K562 (cell line): ENCODE data around the gene UGT3A2. TPM values are rescaled to one million over a fixed set of nuclear protein-coding genes. Genes with fewer than 3 reads are reported as not detected.

ENCODE experiments used
- ARID1B ChIP-seq: fragments of 450-650 bp; IDR thresholded peaks from 2 replicates; pipeline ENCODE4 v1.6.1; 2016; ENCODE audit warnings: antibody characterized with exemption, mild to moderate bottlenecking, inconsistent platforms
- DIDO1 ChIP-seq: fragments of 450-650 bp; IDR thresholded peaks from 2 replicates; pipeline ENCODE4 v1.6.1; 2016; ENCODE audit warnings: low read depth, missing biosample characterization, missing genetic modification characterization
- EP300 ChIP-seq: IDR thresholded peaks from 2 replicates; pipeline ENCODE4 v1.6.1; 2012; ENCODE audit warnings: low read length, improper control_type of control experiment
- FOS ChIP-seq: IDR thresholded peaks from 3 replicates; pipeline ENCODE4 v1.6.1; 2011; ENCODE audit not compliant: insufficient read length; ENCODE audit errors: extremely low read depth
- FOXM1 ChIP-seq, 2 experiments: fragments of 450-650 bp in 1 of 2; sonication (generic) in 1 of 2; formaldehyde crosslinking in 1 of 2; IDR thresholded peaks; 2 replicates each; pipeline versions ENCODE4 v1.6.1 to v1.9.0; 2017 to 2022; ENCODE audit warnings: low read depth in 2 of 2, mild to moderate bottlenecking in 2 of 2, missing genetic modification reagents in 1 of 2, moderate library complexity in 1 of 2
- KAT2B ChIP-seq: IDR thresholded peaks from one replicate; pipeline ENCODE4 v1.6.1; 2012; ENCODE audit warnings: low read depth, mild to moderate bottlenecking, control low read depth, inconsistent platforms, low read length, moderate library complexity
- MCM7 ChIP-seq, 2 experiments: fragments of 450-650 bp; IDR thresholded peaks; 2 replicates each; pipeline ENCODE4 v1.6.1; 2016 to 2018
- NCOA4 ChIP-seq: fragments of 450-650 bp; IDR thresholded peaks from 2 replicates; pipeline ENCODE4 v1.6.1; 2018; ENCODE audit warnings: mild to moderate bottlenecking; ENCODE audit not compliant: partially characterized antibody
- NCOR1 ChIP-seq: fragments of 450-650 bp; IDR thresholded peaks from 2 replicates; pipeline ENCODE4 v1.6.1; 2016; ENCODE audit warnings: mild to moderate bottlenecking, moderate library complexity
- PCBP2 ChIP-seq: fragments of 200-400 bp; formaldehyde crosslinking; IDR thresholded peaks from 2 replicates; pipeline ENCODE4 v1.6.1; 2018; ENCODE audit warnings: low read length, low read depth, mild to moderate bottlenecking, moderate library complexity; ENCODE audit not compliant: poor library complexity, severe bottlenecking
- POLR2G ChIP-seq: fragments of 200-400 bp; formaldehyde crosslinking; IDR thresholded peaks from 2 replicates; pipeline ENCODE4 v1.6.1; 2017; ENCODE audit warnings: low read depth, mild to moderate bottlenecking, antibody characterized with exemption, low read length, moderate library complexity
- SMARCC2 ChIP-seq: fragments of 450-650 bp; IDR thresholded peaks from 2 replicates; pipeline ENCODE4 v1.6.1; 2017; ENCODE audit warnings: antibody characterized with exemption, moderate library complexity, mild to moderate bottlenecking, low read depth
- SUPT5H ChIP-seq: fragments of 450-650 bp; IDR thresholded peaks from 2 replicates; pipeline ENCODE4 v1.6.1; 2016
- TRIM28 ChIP-seq: fragments of 450-650 bp; IDR thresholded peaks from 2 replicates; pipeline ENCODE4 v1.6.1; 2017
- ZC3H8 ChIP-seq: fragments of 450-650 bp; IDR thresholded peaks from 2 replicates; pipeline ENCODE4 v1.6.1; 2017
- ZSCAN32 ChIP-seq: fragments of 450-650 bp; formaldehyde crosslinking; IDR thresholded peaks from 2 replicates; pipeline ENCODE4 v1.4.0; 2020; ENCODE audit warnings: mild to moderate bottlenecking, moderate library complexity
- polyA plus RNA-seq, 8 experiments: library from polyadenylated mRNA; depleted of rRNA in 4 of 8; stranded (reverse) in 5 of 8; unstranded in 3 of 8; fragments of >200 nt; fragmentation: Nextera tagmentation in 2 of 8; fragmentation: Illumina TruSeq in 1 of 8; extraction: Ambion mirVana in 2 of 8; extraction: Trizol in 1 of 8; gene quantifications; 2 replicates each; pipeline versions ENCODE4 v1.2.1 to v1.2.3, GENCODE V29; 2011 to 2014; ENCODE audit warnings: inconsistent platforms in 1 of 8, missing spikeins in 1 of 8
- total RNA-seq, 7 experiments: library from RNA; depleted of rRNA in 6 of 7; stranded (reverse); fragments of >200 nt in 6 of 7; fragmentation: Illumina TruSeq in 2 of 7; extraction: Trizol in 2 of 7; gene quantifications; 2 replicates each; pipeline versions ENCODE4 v1.2.1 to v1.2.3, GENCODE V29; 2011 to 2021; ENCODE audit warnings: low replicate concordance in 1 of 7
- TF ChIP-seq, protein P1 (sequence below): sonication (generic); formaldehyde crosslinking; IDR thresholded peaks from 2 replicates; pipeline ENCODE4 v1.8.1; 2023; ENCODE audit warnings: mild to moderate bottlenecking, missing genetic modification reagents
- TF ChIP-seq, protein P2 (sequence below): fragments of 150-350 bp; conservative IDR thresholded peaks from 2 replicates; pipeline ENCODE4 v1.6.1; 2014; ENCODE audit warnings: low read length
- TF ChIP-seq, protein P3 (sequence below): fragments of 450-650 bp; formaldehyde crosslinking; IDR thresholded peaks from 2 replicates; pipeline ENCODE4 v1.4.0; 2020; ENCODE audit warnings: mild to moderate bottlenecking
- TF ChIP-seq, protein P4 (sequence below): sonication (generic); formaldehyde crosslinking; IDR thresholded peaks from 2 replicates; pipeline ENCODE4 v1.4.0; 2020; ENCODE audit warnings: mild to moderate bottlenecking, missing genetic modification reagents

Gene UGT3A2
- total and polyA plus RNA-seq, 9 of the 15 experiments (the other 6 are each of a cell fraction or from before 2014, with no cell fraction given): not detected

DNA sequence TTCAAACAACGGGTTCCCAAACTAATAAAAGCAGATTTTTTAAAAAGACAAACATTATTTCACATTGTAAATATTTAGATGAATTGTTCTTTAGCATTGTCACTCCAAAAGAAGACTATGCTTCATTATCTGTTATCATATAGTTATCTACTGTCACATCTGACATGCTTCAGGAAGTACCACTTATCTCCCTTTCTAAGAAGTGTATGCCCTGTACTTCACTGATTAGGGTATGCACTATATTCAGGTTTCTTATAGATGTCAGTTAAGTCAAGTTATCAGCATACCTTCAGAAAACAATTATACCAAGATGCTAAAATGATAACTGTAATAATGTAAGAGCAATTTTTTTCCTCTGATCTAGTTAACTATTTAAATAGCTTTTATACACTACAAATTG is 44.6 kb upstream of the UGT3A2 start (continued):
- TF ChIP-seq EP300: peak; percentile 82
- TF ChIP-seq, protein P1, sequence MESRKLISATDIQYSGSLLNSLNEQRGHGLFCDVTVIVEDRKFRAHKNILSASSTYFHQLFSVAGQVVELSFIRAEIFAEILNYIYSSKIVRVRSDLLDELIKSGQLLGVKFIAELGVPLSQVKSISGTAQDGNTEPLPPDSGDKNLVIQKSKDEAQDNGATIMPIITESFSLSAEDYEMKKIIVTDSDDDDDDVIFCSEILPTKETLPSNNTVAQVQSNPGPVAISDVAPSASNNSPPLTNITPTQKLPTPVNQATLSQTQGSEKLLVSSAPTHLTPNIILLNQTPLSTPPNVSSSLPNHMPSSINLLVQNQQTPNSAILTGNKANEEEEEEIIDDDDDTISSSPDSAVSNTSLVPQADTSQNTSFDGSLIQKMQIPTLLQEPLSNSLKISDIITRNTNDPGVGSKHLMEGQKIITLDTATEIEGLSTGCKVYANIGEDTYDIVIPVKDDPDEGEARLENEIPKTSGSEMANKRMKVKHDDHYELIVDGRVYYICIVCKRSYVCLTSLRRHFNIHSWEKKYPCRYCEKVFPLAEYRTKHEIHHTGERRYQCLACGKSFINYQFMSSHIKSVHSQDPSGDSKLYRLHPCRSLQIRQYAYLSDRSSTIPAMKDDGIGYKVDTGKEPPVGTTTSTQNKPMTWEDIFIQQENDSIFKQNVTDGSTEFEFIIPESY (CRISPR knock-in tag): no peak
- TF ChIP-seq, protein P2, sequence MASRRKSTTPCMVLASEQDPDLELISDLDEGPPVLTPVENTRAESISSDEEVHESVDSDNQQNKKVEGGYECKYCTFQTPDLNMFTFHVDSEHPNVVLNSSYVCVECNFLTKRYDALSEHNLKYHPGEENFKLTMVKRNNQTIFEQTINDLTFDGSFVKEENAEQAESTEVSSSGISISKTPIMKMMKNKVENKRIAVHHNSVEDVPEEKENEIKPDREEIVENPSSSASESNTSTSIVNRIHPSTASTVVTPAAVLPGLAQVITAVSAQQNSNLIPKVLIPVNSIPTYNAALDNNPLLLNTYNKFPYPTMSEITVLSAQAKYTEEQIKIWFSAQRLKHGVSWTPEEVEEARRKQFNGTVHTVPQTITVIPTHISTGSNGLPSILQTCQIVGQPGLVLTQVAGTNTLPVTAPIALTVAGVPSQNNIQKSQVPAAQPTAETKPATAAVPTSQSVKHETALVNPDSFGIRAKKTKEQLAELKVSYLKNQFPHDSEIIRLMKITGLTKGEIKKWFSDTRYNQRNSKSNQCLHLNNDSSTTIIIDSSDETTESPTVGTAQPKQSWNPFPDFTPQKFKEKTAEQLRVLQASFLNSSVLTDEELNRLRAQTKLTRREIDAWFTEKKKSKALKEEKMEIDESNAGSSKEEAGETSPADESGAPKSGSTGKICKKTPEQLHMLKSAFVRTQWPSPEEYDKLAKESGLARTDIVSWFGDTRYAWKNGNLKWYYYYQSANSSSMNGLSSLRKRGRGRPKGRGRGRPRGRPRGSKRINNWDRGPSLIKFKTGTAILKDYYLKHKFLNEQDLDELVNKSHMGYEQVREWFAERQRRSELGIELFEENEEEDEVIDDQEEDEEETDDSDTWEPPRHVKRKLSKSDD: no peak
- peak; percentile 57 for TF ChIP-seq NCOR1
- TF ChIP-seq, protein P3, sequence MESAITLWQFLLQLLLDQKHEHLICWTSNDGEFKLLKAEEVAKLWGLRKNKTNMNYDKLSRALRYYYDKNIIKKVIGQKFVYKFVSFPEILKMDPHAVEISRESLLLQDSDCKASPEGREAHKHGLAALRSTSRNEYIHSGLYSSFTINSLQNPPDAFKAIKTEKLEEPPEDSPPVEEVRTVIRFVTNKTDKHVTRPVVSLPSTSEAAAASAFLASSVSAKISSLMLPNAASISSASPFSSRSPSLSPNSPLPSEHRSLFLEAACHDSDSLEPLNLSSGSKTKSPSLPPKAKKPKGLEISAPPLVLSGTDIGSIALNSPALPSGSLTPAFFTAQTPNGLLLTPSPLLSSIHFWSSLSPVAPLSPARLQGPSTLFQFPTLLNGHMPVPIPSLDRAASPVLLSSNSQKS (CRISPR knock-in tag): no peak
- no peak for TF ChIP-seq ZC3H8
- TF ChIP-seq, protein P4, sequence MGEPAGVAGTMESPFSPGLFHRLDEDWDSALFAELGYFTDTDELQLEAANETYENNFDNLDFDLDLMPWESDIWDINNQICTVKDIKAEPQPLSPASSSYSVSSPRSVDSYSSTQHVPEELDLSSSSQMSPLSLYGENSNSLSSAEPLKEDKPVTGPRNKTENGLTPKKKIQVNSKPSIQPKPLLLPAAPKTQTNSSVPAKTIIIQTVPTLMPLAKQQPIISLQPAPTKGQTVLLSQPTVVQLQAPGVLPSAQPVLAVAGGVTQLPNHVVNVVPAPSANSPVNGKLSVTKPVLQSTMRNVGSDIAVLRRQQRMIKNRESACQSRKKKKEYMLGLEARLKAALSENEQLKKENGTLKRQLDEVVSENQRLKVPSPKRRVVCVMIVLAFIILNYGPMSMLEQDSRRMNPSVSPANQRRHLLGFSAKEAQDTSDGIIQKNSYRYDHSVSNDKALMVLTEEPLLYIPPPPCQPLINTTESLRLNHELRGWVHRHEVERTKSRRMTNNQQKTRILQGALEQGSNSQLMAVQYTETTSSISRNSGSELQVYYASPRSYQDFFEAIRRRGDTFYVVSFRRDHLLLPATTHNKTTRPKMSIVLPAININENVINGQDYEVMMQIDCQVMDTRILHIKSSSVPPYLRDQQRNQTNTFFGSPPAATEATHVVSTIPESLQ (CRISPR knock-in tag): no peak
- no peak for TF ChIP-seq MCM7 (IDR thresholded peaks at IDR 0.05)
- TF ChIP-seq TRIM28: no peak
- TF ChIP-seq FOXM1 (IDR thresholded peaks at IDR 0.05; ENCODE audit: low read depth): peak; percentile 62; the same call in 1 of the 2 replicates
- no peak for TF ChIP-seq FOXM1 (CRISPR knock-in tag; IDR thresholded peaks at IDR 0.05; ENCODE audit: low read depth)
- TF ChIP-seq POLR2G: no peak
- TF ChIP-seq NCOA4: no peak
- no peak for TF ChIP-seq FOS
- no peak for TF ChIP-seq DIDO1 (tag)
- TF ChIP-seq KAT2B: no peak
- TF ChIP-seq SMARCC2: peak; percentile 47; the same call in 1 of the 2 replicates
- no peak for TF ChIP-seq ZSCAN32
- TF ChIP-seq ARID1B: peak; percentile 90
- TF ChIP-seq PCBP2: no peak
- TF ChIP-seq SUPT5H: no peak
